ENCODE measurements around the gene FDX2.

DNA sequence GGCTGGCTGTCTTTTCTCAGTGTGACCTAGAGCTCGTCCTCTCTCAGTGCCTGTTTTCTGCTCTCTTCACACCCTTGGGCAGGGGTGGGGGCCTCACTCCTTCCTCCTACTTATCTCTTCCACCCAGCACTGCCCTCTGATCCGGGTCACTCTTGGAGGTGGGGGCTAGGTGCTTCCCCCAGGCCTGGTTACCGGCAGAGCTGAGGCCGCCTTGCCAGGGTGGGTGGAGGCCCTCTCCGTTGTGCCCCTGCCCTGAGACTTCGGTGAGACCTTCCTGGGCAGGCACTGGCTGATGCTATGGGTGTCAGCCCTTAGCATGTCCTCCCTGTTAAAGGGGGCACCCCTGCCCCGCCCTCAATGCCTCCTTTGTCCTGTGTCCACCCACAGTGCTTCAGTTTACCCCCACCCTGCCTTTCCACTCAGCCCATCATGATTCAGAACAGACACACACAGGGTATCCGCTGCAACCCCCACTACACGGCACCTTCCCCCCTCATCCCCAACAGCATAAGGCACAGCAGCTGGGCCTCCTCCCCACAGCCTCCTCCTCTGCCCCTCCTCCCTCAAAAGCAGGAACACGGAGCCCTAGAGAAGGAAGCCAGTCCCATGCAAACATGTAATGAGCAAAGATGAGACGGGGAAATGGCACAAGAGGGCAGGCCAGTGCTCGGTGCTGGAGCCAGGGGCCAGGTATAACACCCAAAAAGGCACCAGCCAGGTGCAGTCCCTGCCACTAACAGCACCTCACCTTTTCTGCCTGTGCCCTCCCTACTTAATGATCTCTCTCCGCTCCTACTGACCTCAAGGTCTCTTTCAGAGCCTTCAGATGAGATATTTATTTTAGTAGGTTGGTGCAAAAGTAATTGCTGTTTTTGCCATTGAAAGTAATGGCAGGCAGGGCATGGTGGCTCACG is 16.0 kb downstream of the FDX2 start:
- TF ChIP-seq CTCF (IDR thresholded peaks at IDR 0.05) (no peak), POLR2AphosphoS5 (IDR thresholded peaks at IDR 0.05) (no peak), EP300 (IDR thresholded peaks at IDR 0.05) (no peak)
